ENCODE data around the gene TSPAN13. TPM values are rescaled to one million over a fixed set of nuclear protein-coding genes. Genes with fewer than 3 reads are reported as not detected.

Gene TSPAN13
- total and polyA plus RNA-seq, 4 experiments from 2014 or later = 0.11 to 0.42 TPM; not detected in 2

- no peak overlapping the region for H3K4me3 ChIP-seq (ENCODE audit: low read length in 2 of 2)
- Mint-ChIP-seq H3K27me3 (no peaks in the 10 kb centered on the region), H3K36me3 (no peaks in the 10 kb centered on the region), H3K27ac (no peak overlapping the region), H3K4me3 (no peak overlapping the region), H3K4me1 (no peaks in the 10 kb centered on the region), H3K9me3 (no peaks in the 10 kb centered on the region)
- H3K27me3 ChIP-seq (ENCODE audit: insufficient read depth, low read length) = no peaks in the 10 kb centered on the region
- intact Hi-C loops (cut with micrococcal nuclease) = no loop called here
- H3K9me3 ChIP-seq (ENCODE audit: control insufficient read depth in 1 of 2, low read length in 2 of 2) = no peaks in the 10 kb centered on the region
- CTCF ChIA-PET (ENCODE audit: partially characterized antibody) = no interaction called here
- DNase-seq = no peak
- POLR2A ChIA-PET (ENCODE audit: partially characterized antibody) = no interaction called here
- H3K27ac ChIP-seq (ENCODE audit: low read depth, low read length) = no peak overlapping the region
- H3K4me1 ChIP-seq (ENCODE audit: insufficient read depth, low read length) = no peaks in the 10 kb centered on the region
- no peaks in the 10 kb centered on the region for H3K36me3 ChIP-seq (ENCODE audit: insufficient read depth, low read length)
Observed at GRCh38 chr7:16776053-16776452, 22.5 kb downstream of the TSPAN13 start.

DNA sequence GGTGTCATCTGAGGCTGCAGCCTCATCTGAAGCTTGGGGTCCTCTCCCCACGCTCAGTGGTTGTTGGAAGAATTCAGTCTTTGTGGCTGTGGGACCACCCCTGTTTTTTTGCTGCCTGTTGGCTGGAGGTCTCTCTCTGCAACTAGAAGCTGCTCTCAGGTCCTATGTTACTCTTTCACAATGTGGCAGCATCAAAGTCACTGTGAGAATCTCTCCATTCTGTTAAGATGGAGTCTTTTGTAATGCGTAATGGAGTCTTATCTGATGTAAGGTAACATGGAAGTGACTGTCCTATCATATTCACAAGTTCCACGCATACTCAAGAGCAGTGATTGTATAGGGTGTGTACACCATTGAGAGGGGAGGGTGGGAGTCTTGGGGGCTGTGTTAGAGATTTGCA is 24.9 kb downstream of the TSPAN13 start:
- intact Hi-C loops (cut with micrococcal nuclease) = no loop called here
- Mint-ChIP-seq H3K4me3 (no peak overlapping the region), H3K27ac (no peak overlapping the region), H3K4me1 (no peaks in the 10 kb centered on the region), H3K27me3 (peaks cover 0 to 1% of the 10 kb centered on the region in 2 donors), H3K9me3 (no peaks in the 10 kb centered on the region), H3K36me3 (no peaks in the 10 kb centered on the region)
- Histone ChIP-seq H3K9me3 (ENCODE audit: control insufficient read depth in 1 of 2, low read length in 2 of 2) (no peaks in the 10 kb centered on the region), H3K36me3 (ENCODE audit: insufficient read depth, low read length) (no peaks in the 10 kb centered on the region), H3K27me3 (ENCODE audit: insufficient read depth, low read length) (no peaks in the 10 kb centered on the region), H3K4me3 (ENCODE audit: low read length in 2 of 2) (no peak overlapping the region), H3K27ac (ENCODE audit: low read depth, low read length) (no peak overlapping the region), H3K4me1 (ENCODE audit: insufficient read depth, low read length) (no peaks in the 10 kb centered on the region)
- POLR2A ChIA-PET (ENCODE audit: partially characterized antibody) = no interaction called here
- CTCF ChIA-PET (ENCODE audit: partially characterized antibody) = no interaction called here
- DNase-seq = no peak

GRCh38 chr7:16779051-16779450 is 25.5 kb downstream of the TSPAN13 start:
- no peak overlapping the region for H3K4me3 ChIP-seq (ENCODE audit: low read length in 2 of 2)
- POLR2A ChIA-PET (ENCODE audit: partially characterized antibody) = no interaction called here
- Mint-ChIP-seq H3K27me3 (peaks cover 0 to 1% of the 10 kb centered on the region in 2 donors), H3K4me3 (no peak overlapping the region), H3K36me3 (no peaks in the 10 kb centered on the region), H3K4me1 (no peaks in the 10 kb centered on the region), H3K27ac (no peak overlapping the region), H3K9me3 (no peaks in the 10 kb centered on the region)
- DNase-seq = no peak
- H3K27me3 ChIP-seq (ENCODE audit: insufficient read depth, low read length) = no peaks in the 10 kb centered on the region
- no peaks in the 10 kb centered on the region for H3K36me3 ChIP-seq (ENCODE audit: insufficient read depth, low read length)
- CTCF ChIA-PET (ENCODE audit: partially characterized antibody) = no interaction called here
- H3K27ac ChIP-seq (ENCODE audit: low read depth, low read length) = no peak overlapping the region
- H3K9me3 ChIP-seq (ENCODE audit: control insufficient read depth in 1 of 2, low read length in 2 of 2) = no peaks in the 10 kb centered on the region
- H3K4me1 ChIP-seq (ENCODE audit: insufficient read depth, low read length) = no peaks in the 10 kb centered on the region
- intact Hi-C loops (cut with micrococcal nuclease) = no loop called here

GRCh38 chr7:16780596-16780995 is 27.0 kb downstream of the TSPAN13 start:
- Histone ChIP-seq H3K27ac (ENCODE audit: low read depth, low read length) (no peak overlapping the region), H3K27me3 (ENCODE audit: insufficient read depth, low read length) (no peaks in the 10 kb centered on the region), H3K9me3 (ENCODE audit: control insufficient read depth in 1 of 2, low read length in 2 of 2) (no peaks in the 10 kb centered on the region), H3K36me3 (ENCODE audit: insufficient read depth, low read length) (no peaks in the 10 kb centered on the region), H3K4me3 (ENCODE audit: low read length in 2 of 2) (no peak overlapping the region), H3K4me1 (ENCODE audit: insufficient read depth, low read length) (no peaks in the 10 kb centered on the region)
- POLR2A ChIA-PET (ENCODE audit: partially characterized antibody) = no interaction called here
- H3K4me1 Mint-ChIP-seq = no peaks in the 10 kb centered on the region
- peaks cover 0 to 3% of the 10 kb centered on the region in 2 donors for H3K27me3 Mint-ChIP-seq
- no peak for DNase-seq
- intact Hi-C loops (cut with micrococcal nuclease) = no loop called here
- H3K27ac Mint-ChIP-seq = no peak overlapping the region
- H3K4me3 Mint-ChIP-seq = no peak overlapping the region
- no peaks in the 10 kb centered on the region for H3K9me3 Mint-ChIP-seq
- H3K36me3 Mint-ChIP-seq = no peaks in the 10 kb centered on the region
- CTCF ChIA-PET (ENCODE audit: partially characterized antibody) = interaction anchor here (0.5 to 3.4 kb wide), 3 partner anchors 20 to 126 kb away, joined by 3 to 9 read pairs (median 3); no protein-coding TSS in a partner anchor

- CTCF ChIA-PET (ENCODE audit: partially characterized antibody) = no interaction called here
- no peak for DNase-seq
- peaks cover 0 to 3% of the 10 kb centered on the region in 2 donors for H3K27me3 Mint-ChIP-seq
- no peaks in the 10 kb centered on the region for H3K4me1 Mint-ChIP-seq
- H3K4me3 ChIP-seq (ENCODE audit: low read length in 2 of 2) = no peak overlapping the region
- no peak overlapping the region for H3K27ac ChIP-seq (ENCODE audit: low read depth, low read length)
- no peaks in the 10 kb centered on the region for H3K36me3 Mint-ChIP-seq
- H3K9me3 ChIP-seq (ENCODE audit: control insufficient read depth in 1 of 2, low read length in 2 of 2) = no peaks in the 10 kb centered on the region
- no peak overlapping the region for H3K27ac Mint-ChIP-seq
- intact Hi-C loops (cut with micrococcal nuclease) = no loop called here
- H3K4me3 Mint-ChIP-seq = no peak overlapping the region
- POLR2A ChIA-PET (ENCODE audit: partially characterized antibody) = no interaction called here
- H3K9me3 Mint-ChIP-seq = no peaks in the 10 kb centered on the region
- no peaks in the 10 kb centered on the region for H3K36me3 ChIP-seq (ENCODE audit: insufficient read depth, low read length)
- H3K4me1 ChIP-seq (ENCODE audit: insufficient read depth, low read length) = no peaks in the 10 kb centered on the region
- H3K27me3 ChIP-seq (ENCODE audit: insufficient read depth, low read length) = no peaks in the 10 kb centered on the region
Observed at GRCh38 chr7:16785321-16785720, 31.8 kb downstream of the TSPAN13 start.

DNA sequence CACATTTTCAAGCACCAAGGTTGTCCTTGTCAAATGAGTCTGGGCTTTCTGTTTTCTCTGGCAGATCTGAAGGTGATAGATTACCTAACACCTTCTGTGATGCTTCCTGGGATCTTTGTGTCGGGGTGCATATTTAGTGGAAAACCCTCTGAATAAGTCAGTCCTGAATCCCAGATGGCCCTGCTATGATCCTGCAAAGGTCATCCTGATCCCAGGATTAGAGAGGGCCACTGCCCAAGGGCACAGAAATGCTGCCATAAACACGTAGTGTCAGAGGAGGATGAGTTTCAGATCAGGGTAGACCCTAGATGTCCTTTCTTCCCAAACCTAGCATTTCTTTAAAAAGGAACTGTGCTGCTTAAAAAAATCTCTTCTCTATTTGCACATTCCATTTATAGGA is 32.3 kb downstream of the TSPAN13 start:
- DNase-seq = no peak
- H3K4me3 Mint-ChIP-seq = no peak overlapping the region
- H3K4me1 ChIP-seq (ENCODE audit: insufficient read depth, low read length) = no peaks in the 10 kb centered on the region
- H3K4me1 Mint-ChIP-seq = no peaks in the 10 kb centered on the region
- no peaks in the 10 kb centered on the region for H3K36me3 Mint-ChIP-seq
- no peaks in the 10 kb centered on the region for H3K9me3 Mint-ChIP-seq
- no peaks in the 10 kb centered on the region for H3K36me3 ChIP-seq (ENCODE audit: insufficient read depth, low read length)
- no peak overlapping the region for H3K4me3 ChIP-seq (ENCODE audit: low read length in 2 of 2)
- H3K27me3 Mint-ChIP-seq = peaks cover 0 to 3% of the 10 kb centered on the region in 2 donors
- intact Hi-C loops (cut with micrococcal nuclease) = no loop called here
- H3K27ac Mint-ChIP-seq = no peak overlapping the region
- H3K9me3 ChIP-seq (ENCODE audit: control insufficient read depth in 1 of 2, low read length in 2 of 2) = no peaks in the 10 kb centered on the region
- ChIA-PET POLR2A (ENCODE audit: partially characterized antibody) (no interaction called here), CTCF (ENCODE audit: partially characterized antibody) (no interaction called here)
- no peaks in the 10 kb centered on the region for H3K27me3 ChIP-seq (ENCODE audit: insufficient read depth, low read length)
- H3K27ac ChIP-seq (ENCODE audit: low read depth, low read length) = no peak overlapping the region

DNA sequence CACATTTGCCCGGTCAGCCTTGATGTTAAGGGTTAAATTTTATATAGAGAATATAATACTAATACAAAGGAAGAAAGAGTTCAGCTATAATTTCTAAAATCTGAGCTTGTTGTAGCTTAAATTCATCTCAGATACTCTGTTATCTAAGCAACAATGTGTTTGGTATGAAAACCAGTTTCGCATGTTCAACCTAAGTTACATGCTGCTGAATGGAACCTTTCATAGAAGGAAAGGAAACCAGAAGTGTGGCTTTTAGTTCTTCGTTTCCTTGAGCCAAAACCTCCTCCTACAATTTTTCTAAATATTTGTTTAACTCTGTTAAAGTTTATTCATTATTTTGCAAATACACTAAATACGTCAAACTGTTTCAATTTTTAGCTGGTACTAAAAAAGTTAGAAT is 32.7 kb downstream of the TSPAN13 start:
- no peak overlapping the region for H3K27ac Mint-ChIP-seq
- intact Hi-C loops (cut with micrococcal nuclease) = no loop called here
- no peak overlapping the region for H3K4me3 Mint-ChIP-seq
- H3K4me1 Mint-ChIP-seq = no peaks in the 10 kb centered on the region
- Histone ChIP-seq H3K4me3 (ENCODE audit: low read length in 2 of 2) (no peak overlapping the region), H3K27me3 (ENCODE audit: insufficient read depth, low read length) (no peaks in the 10 kb centered on the region), H3K27ac (ENCODE audit: low read depth, low read length) (no peak overlapping the region), H3K9me3 (ENCODE audit: control insufficient read depth in 1 of 2, low read length in 2 of 2) (no peaks in the 10 kb centered on the region), H3K4me1 (ENCODE audit: insufficient read depth, low read length) (no peaks in the 10 kb centered on the region), H3K36me3 (ENCODE audit: insufficient read depth, low read length) (no peaks in the 10 kb centered on the region)
- ChIA-PET CTCF (ENCODE audit: partially characterized antibody) (no interaction called here), POLR2A (ENCODE audit: partially characterized antibody) (no interaction called here)
- no peak for DNase-seq
- no peaks in the 10 kb centered on the region for H3K36me3 Mint-ChIP-seq
- H3K9me3 Mint-ChIP-seq = no peaks in the 10 kb centered on the region
- peaks cover 0 to 3% of the 10 kb centered on the region in 2 donors for H3K27me3 Mint-ChIP-seq

- H3K4me3 ChIP-seq (ENCODE audit: low read length in 2 of 2) = no peak overlapping the region
- no peak for DNase-seq
- ChIA-PET POLR2A (ENCODE audit: partially characterized antibody) (no interaction called here), CTCF (ENCODE audit: partially characterized antibody) (no interaction called here)
- Mint-ChIP-seq H3K27ac (no peak overlapping the region), H3K27me3 (peaks cover 3 to 5% of the 10 kb centered on the region in 2 donors), H3K4me1 (no peaks in the 10 kb centered on the region), H3K36me3 (no peaks in the 10 kb centered on the region), H3K4me3 (no peak overlapping the region), H3K9me3 (no peaks in the 10 kb centered on the region)
- no peaks in the 10 kb centered on the region for H3K36me3 ChIP-seq (ENCODE audit: insufficient read depth, low read length)
- H3K9me3 ChIP-seq (ENCODE audit: control insufficient read depth in 1 of 2, low read length in 2 of 2) = no peaks in the 10 kb centered on the region
- intact Hi-C loops (cut with micrococcal nuclease) = no loop called here
- no peak overlapping the region for H3K27ac ChIP-seq (ENCODE audit: low read depth, low read length)
- no peaks in the 10 kb centered on the region for H3K4me1 ChIP-seq (ENCODE audit: insufficient read depth, low read length)
- no peaks in the 10 kb centered on the region for H3K27me3 ChIP-seq (ENCODE audit: insufficient read depth, low read length)
Observed at GRCh38 chr7:16787127-16787526, 33.6 kb downstream of the TSPAN13 start.
